GM04504 (cell line): Measurements from ENCODE around the gene AADACL2.
"Not testable (repeated sequence)": the region's sequence is repeated elsewhere in the genome, so short reads cannot be mapped to it uniquely, and the experiment has no call there.

Experiments
- DNase-seq: peaks from one replicate; pipeline ENCODE4 v3.0.0-alpha.2; 2012; ENCODE audit warnings: low read depth

The AADACL2 gene, protein sequence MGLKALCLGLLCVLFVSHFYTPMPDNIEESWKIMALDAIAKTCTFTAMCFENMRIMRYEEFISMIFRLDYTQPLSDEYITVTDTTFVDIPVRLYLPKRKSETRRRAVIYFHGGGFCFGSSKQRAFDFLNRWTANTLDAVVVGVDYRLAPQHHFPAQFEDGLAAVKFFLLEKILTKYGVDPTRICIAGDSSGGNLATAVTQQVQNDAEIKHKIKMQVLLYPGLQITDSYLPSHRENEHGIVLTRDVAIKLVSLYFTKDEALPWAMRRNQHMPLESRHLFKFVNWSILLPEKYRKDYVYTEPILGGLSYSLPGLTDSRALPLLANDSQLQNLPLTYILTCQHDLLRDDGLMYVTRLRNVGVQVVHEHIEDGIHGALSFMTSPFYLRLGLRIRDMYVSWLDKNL

DNA sequence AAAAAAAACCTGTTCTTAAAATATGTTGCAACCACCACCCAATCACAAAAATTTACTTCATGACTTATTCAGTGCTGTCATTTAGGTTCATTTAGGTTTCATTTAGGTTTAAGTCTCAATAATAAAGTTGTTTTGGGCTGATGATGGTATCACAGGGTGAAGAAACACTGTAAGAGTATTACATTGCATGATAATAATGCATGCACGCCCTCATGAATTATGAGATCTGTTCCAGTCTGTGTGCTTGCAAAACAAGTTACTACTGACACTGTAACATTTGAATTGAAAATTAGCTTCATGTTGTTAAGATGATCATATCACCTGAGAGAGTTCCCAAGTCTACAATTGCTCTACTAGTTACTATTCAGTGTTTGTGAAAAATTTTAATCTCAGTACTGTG lies at the start of gene AADACL2:
AADACL2 (plus strand) TSS at position 315 of the 400 bp plus-strand sequence. CDS start 109 bp downstream, outside the sequence.
- no peak for DNase-seq

DNA sequence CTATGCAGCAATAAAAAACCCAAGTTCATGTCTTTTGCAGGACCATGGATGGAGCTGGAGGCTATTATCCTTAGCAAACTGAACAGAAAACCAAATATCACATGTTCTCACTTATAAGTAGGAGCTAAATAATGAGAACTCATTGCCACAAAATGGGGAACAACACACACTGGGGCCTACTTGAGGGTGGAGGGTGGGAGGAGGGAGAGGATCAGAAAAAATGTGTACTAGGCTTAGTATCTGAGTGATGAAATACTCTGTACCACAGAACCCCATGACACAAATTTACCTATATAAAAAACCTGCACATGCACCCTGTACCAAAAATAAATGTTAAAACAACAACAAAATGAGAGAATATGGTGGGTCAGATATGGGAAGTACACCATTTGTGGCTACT lies 49.6 kb upstream of the AADACL2 start:
- no peak for DNase-seq

DNA sequence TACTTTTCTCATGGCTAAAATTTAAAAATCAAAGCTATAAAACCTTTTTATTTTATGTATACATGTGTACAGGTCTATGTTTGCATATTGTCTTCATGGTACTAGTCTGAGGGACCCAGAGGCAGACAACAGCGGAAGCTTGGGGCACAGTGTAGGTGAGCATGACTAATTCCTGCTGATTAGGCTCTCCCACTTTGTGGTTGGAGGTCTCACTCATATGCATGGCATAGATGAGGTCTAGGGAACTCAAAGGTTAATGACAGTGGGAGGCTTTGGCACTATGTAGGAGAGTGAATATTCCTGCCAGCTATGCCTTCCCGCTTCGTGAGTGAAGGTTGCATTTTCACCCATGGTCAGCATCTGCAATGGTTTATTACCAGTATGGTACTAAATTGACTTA lies 47.5 kb upstream of the AADACL2 start:
- DNase-seq = no peak

DNA sequence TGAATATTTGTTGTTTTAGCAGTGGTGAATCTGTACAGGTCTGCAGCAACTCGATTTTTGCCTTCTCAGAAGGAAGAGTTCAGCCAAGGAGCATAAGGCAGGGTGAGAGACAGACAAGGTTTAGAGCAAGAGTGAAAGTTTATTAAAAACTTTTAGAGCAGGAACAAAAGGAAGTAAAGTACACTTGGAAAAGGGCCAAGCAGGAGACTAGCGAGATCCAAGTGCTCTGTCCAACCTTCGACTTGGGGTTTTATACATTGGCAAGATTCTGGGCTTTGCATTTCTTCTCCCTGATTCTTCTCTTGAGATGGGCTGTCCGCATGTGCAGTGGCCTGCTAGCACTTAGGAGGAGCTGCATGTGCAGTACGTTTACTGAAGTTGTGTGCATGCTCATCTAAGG lies 46.7 kb upstream of the AADACL2 start:
- DNase-seq = no peak

DNA sequence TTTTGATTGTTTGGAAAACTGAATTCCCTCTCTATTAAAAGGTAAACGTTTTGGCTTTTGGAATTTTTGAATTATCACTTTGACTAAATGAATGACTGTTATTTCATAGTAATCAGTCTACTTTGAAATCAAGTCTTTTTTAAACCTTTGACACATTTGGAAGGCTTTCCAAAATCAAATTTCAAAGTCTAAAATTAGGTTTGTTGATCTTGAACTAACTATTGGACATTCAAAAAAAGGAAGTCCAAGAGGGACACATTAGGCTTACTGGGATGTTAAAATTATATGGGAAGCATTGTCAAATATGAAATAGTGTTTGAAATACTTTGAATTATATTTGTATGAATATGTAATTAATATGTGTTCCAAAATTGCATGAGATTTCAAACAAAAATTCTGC lies 45.2 kb upstream of the AADACL2 start:
- DNase-seq = no peak

DNA sequence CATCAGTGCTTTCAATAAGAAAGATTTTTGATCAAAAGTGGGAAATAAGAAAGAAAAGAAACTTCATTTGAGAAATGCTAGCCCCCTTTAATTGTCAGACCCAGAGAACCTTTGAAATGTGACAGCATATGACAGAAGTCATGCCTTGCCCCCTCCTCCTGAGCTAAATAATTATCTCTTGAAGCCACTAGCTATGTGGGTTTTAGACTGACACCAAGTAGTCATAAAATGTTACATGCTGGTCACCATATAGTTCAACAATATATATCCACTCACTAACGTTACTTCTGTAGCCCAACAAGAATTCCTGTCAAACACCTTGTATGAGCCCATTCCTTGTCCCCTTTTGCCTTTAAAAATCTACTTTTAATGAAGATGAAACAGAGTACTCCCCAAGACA lies 43.1 kb upstream of the AADACL2 start:
- DNase-seq = no peak

DNA sequence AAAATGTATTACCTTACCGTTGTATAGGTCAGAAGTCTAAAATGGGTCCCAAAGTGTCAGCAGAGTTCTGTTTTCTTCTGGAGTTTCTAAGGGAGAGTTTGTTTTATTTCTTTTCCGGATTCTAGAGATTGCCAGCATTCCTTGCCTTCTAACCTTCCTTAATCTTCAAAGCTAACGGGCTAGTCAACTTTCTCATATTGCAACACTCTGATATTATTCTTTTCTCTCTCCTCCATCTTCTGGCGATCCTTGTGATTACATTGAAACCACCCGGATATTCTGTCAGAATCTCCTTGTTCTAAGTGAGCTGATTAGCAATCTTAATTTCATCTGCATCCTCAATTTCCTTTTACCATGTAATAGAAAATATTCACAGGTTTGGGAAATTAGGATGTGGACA lies 36.2 kb upstream of the AADACL2 start:
- DNase-seq = no peak

DNA sequence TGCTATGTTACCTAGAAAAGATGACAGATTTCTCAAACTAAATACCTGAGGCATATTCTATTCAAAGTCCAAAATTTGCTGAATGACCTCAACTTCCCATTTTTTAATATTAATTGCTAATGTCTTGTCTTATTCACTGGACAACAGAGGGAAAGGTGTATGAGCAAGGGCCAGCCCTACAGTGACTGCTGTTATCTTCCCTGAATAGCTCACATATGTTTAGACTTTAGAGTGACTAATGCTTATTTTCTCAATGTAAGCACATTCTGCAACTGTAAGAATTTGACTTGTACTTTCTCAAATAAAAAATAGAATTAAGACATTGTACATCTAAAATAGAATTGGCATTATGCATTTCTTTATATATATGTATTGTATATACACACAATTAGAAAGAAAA lies 26.5 kb upstream of the AADACL2 start:
- DNase-seq = no peak

DNA sequence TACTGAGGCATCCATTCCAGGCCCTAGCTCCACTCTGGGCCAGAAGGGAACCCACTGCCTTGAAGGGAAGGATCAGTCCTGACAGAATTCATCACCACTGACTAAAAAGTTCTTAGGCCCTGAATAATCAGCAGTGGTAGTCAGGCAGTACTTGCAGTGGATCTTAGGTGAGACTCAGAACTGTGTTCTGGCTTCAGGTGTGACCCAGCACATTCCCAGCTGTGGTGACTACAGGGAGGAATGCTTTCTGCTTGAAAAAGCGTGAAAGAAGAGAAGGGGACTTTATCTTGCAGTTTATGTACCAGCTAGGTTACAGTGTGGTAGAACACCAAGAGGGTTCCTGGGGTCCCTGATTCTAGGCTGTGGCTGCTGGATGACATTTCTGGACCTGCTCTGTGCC lies 24.9 kb upstream of the AADACL2 start:
- no peak for DNase-seq

DNA sequence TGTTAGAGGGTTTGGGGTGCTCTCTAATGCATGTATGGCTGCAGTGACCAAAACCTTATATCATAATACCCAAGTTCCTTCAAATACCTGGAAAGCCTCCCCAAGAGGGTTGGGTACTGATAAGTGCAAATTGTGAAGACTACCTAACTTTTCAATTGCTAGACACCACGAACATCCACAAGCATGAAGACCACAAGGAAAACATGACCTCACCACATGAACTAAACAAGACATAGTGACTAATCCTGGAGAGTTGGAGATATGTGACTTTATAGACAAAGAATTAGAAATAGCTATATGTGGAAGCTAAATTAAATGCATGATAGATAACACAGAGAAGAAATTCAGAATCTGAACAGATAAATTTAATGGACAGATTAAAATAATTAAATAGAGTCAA lies 23.9 kb upstream of the AADACL2 start:
- DNase-seq = no peak

DNA sequence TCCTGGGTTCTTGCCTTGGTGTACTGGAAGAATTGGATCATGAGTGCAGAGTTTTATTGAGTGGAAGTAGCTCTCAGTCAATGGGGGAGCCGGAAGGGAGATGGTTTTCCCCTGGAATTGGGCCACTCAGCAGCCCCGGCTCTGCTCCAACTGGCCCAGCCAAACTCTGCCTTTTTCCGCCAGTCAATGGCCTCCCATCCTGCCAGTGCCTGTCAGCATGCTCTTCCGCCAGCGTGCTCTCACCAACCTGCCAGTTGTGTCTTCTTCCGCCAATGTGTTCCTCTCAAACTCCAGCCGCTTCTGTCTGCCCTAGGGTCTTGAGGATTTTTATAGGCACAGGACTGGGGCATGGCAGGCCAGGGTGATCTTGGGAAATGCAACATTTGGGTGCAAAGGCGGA lies 12.4 kb upstream of the AADACL2 start:
- no peak for DNase-seq

DNA sequence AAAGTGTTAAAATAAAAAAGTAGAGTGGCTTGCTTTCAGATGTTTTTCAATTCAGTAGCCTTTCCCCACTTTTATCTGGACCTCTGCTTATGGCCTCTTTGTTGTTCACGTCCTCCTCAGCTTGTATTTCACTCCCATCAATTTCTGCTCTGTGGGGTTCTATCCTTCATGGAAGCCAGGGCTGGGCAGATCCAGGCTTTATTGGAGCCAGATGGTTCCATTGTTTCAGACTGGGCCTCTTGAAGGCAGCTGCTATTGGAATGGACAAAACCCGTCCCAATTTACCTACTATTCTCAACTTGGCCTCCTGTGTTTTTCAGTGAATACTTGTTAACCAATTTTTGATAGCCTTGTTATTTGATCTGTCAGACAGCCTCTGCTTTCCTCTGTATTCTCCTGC lies 10.9 kb upstream of the AADACL2 start:
- no peak for DNase-seq

DNA sequence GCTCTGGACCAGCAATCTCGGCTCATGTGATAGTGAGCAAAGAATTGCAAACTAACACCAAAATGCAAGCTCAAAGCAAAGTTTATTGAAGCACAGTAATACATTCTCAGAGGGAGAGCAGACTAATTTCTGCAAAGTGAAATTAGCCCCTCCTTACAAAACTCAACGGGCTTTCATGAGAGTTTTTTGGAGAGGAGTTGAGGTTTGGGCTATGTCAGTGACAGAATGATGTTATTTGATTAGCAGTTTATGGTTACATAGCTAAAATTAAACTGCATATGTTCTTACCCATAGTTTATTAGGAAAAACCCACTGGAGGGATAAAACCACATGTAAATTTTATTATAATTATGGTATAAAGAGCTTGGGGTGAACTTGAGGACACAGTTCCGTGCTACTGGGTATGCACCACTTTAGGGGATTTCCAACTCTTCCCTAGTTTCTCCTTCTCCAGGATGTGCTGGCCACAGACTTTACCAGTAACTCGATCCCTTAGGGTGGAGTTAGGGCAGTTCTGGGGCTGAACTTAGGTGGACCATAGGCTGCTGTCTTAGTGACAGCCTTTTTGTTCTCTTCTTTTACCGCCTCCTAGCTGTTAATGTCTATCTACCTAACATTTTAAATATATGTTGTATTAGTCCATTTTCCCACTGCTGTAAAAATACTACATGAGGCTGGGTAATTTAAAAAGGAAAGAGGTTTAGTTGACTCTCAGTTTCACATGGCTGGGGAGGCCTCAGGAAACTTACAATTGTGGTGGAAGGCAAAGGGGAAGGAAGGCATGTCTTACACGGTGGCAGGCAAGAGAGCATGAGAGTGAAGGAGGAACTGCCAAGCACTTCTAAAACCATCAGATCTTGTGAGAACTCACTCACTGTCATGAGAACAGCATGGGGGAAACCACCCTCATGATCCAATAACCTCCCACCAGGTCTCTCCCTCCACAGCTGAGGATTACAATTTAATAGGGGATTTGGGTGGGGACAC lies 8.9 kb upstream of the AADACL2 start:
- no peak for DNase-seq

DNA sequence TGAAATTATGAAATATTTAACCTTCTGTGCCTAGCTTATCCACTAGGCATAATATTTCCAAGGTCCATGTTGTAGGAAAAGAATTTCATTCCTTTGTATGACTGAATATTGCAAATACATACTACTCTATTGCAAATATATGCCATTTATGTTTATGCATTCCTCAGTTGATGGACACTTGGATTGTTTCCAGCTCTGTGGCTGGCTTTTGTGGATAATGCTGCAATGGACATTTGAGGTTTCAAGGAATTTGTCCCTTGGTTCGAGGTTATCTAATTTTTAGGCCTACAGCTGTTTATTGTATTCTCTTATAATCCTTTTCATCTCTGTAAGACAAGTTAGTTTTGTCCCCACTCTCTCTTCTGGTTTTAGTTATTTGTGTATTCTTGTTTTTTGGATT lies 7.7 kb upstream of the AADACL2 start:
- no peak for DNase-seq

DNA sequence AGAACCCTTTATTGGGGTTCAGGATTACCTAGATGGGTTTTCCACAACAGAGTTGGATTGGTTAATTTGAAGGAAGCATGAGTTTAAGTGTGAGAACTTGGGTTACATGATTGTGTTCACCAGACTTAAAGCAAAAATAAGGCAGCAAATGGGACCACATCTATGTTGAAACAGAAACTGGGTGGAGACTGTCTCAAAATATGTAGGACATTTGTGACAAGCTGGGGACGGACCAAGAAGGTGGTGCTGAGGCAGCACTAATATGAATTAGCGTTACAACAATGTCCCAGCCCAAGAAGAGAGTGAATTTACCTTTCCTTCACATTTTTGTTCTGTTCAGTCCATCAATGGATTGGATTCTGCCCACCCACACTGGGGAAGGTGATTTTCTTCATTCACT lies 866 bp upstream of the AADACL2 start:
- no peak for DNase-seq

DNA sequence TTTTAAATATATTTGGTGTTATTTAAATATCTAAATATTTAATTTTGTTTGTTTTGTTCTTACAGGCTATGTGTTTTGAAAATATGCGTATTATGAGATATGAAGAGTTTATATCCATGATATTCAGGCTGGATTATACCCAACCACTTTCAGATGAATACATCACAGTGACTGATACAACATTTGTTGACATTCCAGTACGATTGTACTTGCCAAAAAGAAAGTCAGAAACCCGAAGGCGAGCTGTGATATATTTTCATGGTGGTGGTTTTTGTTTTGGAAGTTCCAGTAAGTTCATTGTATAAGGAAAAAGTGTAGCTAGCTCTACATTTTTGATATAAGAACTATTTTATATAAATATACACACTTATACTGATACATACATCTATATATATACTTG lies 6.9 kb downstream of the AADACL2 start:
- no peak for DNase-seq

DNA sequence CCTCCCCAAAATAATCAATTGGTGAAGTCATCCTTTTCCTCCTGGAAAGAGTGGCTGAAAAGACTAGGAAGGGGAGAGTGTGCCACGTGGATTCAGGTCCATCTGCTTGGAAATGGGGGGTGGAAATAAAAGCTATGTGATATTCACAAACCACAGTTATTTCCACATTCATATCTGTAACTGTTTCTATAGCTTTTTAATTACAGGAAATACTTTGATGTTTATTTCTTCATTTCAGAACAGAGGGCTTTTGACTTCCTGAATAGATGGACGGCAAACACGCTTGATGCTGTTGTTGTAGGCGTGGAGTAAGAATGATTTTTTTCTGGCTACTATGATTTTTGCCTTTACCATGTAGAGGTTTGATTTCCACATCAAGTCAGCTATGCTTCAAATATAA lies 10.1 kb downstream of the AADACL2 start:
- DNase-seq = no peak

DNA sequence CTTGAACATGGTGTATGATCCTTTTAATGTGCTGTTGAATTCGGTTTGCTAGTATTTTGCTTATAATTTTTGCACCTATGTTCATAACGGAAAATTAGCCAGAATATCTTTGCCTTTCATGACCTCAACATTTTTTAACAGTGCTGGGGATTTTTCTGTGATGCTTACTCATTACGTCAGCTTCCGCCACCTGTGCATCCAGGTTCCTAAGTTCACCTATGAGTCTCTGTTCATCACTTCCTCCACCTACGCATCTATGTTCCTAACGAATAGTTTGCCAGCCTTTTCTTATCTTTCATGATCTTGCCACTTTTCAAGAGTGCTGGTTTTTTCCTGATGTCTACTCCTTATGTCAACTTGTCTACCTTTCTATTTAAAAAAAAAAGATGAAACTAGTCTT lies 16.5 kb downstream of the AADACL2 start:
- DNase-seq = no peak

DNA sequence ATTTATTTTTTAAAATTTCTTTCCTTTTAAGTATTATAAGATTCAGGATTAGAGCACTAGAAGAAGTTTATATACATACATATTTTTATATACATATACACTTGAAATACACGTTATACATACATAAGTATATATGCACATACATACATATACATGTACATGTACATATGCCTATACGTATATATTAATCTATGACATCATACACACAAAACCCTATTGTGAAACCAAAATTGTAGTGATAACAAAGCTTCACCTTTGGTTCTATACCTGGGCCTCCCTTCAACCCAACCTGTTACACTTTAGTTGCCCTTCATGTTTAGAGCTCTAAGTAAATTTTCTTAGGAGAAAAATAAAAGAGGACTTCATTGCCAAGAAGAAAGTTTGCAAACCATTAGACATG lies 17.0 kb downstream of the AADACL2 start:
- DNase-seq = no peak

DNA sequence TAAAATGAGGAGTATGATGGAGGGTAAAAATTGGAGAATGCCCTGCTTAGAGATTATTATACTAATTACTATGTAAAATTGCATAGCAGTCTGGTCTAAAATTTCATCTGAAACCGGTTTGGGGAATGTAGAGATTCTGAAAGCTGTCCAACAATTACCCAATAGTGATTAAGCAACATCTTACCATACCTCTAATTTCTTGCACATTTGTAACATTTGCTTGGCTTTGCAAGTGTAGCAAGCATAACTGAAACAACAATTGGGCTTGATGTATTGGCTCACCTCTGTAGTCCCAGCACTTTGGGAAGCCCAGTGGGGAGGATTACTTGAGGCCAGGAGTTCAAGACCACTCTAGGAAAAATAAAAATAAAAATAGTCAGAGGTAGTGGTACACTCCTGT lies 17.4 kb downstream of the AADACL2 start:
- DNase-seq = peak; percentile 47

DNA sequence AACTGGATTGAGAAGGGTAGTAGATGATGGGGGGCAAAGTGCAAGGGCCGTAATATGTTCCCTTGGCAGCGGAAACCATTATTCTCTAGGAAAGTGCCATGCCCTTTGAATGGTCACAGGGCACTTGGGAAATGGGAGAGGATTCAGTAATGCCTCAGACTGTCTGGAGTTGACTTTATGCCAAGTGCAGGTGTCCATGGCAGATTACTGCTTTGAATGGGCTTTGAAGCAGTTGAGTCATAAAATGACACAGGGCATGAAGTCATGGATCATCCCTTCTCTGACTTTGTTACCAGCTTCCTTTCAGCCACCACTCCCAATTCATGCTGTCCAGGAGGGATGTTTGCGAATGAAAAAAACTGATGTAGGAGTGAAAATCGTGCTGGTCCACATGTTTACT lies 20.1 kb downstream of the AADACL2 start:
- DNase-seq = no peak

DNA sequence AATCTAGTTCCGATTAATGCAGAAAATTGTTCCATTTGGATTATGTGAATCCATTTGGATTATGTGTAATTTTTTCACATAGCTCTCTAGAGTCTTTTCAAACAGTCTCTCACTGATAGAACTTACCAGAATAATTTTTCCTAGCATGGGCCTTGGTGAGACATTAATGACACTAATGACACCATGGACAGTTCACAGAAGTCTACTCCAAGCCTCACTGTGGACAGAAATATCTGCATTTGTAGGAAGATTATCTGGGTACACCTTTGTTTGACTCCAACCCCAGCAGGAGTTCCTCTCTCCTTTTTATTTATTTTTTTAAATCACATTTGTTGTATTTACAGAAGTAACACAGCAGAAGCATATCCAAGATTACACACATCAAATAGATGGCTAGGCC lies 27.9 kb downstream of the AADACL2 start:
- DNase-seq = no peak

DNA sequence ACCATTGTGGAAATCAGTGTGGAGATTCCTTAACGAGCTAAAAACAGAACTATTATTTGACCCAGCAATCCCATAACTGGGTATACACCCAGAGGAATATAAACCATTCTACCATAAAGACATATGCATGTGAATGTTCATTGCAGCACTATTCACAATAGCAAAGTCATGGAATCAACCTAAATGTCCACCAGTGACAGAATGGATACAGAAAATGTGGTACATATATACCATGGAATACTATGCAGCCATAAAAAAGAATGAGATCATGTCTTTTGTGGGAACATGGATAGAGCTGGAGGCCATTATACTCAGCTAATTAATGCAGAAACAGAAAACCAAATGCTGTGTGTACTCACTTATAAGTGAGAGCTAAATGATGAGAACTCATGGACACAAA lies 31.0 kb downstream of the AADACL2 start:
- DNase-seq = not testable (repeated sequence)
